GM21447 (cell line): ENCODE data around the gene MGAT4B.

ENCODE experiments used
- ATAC-seq: cut with Tn5 transposase; IDR thresholded peaks from one replicate; pipeline ENCODE4 v1.9.1; 2021; ENCODE audit not compliant: unreplicated experiment

The MGAT4B gene

GRCh38 chr5:179749857-179750508 is 56.7 kb downstream of the MGAT4B start:
- no peak for ATAC-seq

GRCh38 chr5:179747811-179748210 is 58.9 kb downstream of the MGAT4B start:
- ATAC-seq = no peak
